Adrenal gland (tissue), 19 donors: ENCODE results near the gene LPP. TPM values are rescaled to one million over a fixed set of nuclear protein-coding genes. Genes with fewer than 3 reads are reported as not detected.

Experiments
- DNase-seq, 7 donors: peaks; one replicate each; pipeline ENCODE4 v3.0.0-alpha.2; 2019 to 2020
- H3K27ac ChIP-seq, 5 donors: fragments of 200-600 bp; sonication (generic) in 4 of 5; 1 replicate in 3 of 5; 2 replicates in 2 of 5; pipeline versions ENCODE4 v1.5.1 to v1.8.0; 2016 to 2020; ENCODE audit warnings: mild to moderate bottlenecking in 1 of 5
- H3K27me3 ChIP-seq: fragments of 200-600 bp; 2 replicates; pipeline ENCODE4 v1.8.0; 2021
- H3K36me3 ChIP-seq, 2 donors: fragments of 200-600 bp; replicated peaks in 1 of 2; 1 replicate in 1 of 2; 2 replicates in 1 of 2; pipeline versions ENCODE4 v1.5.1 to v1.8.0; 2018 to 2022
- H3K4me1 ChIP-seq, 2 donors: fragments of 200-600 bp; replicated peaks in 1 of 2; 1 replicate in 1 of 2; 2 replicates in 1 of 2; pipeline versions ENCODE4 v1.5.1 to v1.8.0; 2018 to 2021
- H3K4me3 ChIP-seq, 4 donors: fragments of 200-600 bp; sonication (generic) in 3 of 4; one replicate each; pipeline ENCODE4 v1.5.1; 2016 to 2018
- H3K9me3 ChIP-seq, 3 donors: fragments of 200-600 bp; sonication (generic) in 1 of 3; replicated peaks in 1 of 3; 1 replicate in 2 of 3; 2 replicates in 1 of 3; pipeline versions ENCODE4 v1.5.1 to v1.8.0; 2016 to 2021
- CTCF ChIP-seq, 6 experiments: fragments of 450-650 bp in 4 of 6; fragments of 200-600 bp in 2 of 6; sonication (generic) in 1 of 6; IDR thresholded peaks; 1 replicate in 5 of 6; 2 replicates in 1 of 6; pipeline versions ENCODE4 v1.5.1 to v1.8.0; 2016 to 2021; ENCODE audit warnings: antibody characterized with exemption in 6 of 6, mild to moderate bottlenecking in 2 of 6, moderate library complexity in 1 of 6
- POLR2A ChIP-seq, 2 donors: fragments of 450-650 bp; IDR thresholded peaks; one replicate each; pipeline ENCODE4 v1.6.1; 2017; ENCODE audit warnings: antibody characterized with exemption in 2 of 2, mild to moderate bottlenecking in 2 of 2, moderate library complexity in 1 of 2
- WGBS, 4 donors: extraction: QIAGEN DNeasy Blood & Tissue Kit in 2 of 4; methylation state at CpG; one replicate each; pipeline versions ENCODE4 v1.1.5 to v1.1.7; 2013 to 2017; 5-methylcytosine and 5-hydroxymethylcytosine counted together
- intact Hi-C, 2 donors: fragments of 100-400 bp; cut with DNase I; formaldehyde crosslinking; loops; one replicate each; pipeline versions ENCODE4 v1.14.1 to v1.15.0; 2022 to 2023
- long read RNA-seq, 10 donors: library from polyadenylated mRNA in 3 of 10; unstranded in 2 of 10; stranded (forward) in 1 of 10; transcript quantifications; one replicate each; pipeline ENCODE4 v2.0.0 and lab custom pipeline, GENCODE V29; 2021 to 2026
- polyA plus RNA-seq, 3 donors: library from polyadenylated mRNA; stranded (reverse); fragments of 200-250 nt in 2 of 3; fragments of 350-450 nt in 1 of 3; fragmentation: Illumina TruSeq in 1 of 3; extraction: RNeasy Lipid Tissue Mini Kit (QIAGEN cat#74804) in 1 of 3; gene quantifications; one replicate each; pipeline ENCODE4 v1.2.3, GENCODE V29; 2013 to 2014
- total RNA-seq, 9 donors: library from RNA; depleted of rRNA in 4 of 9; stranded (reverse); fragments of >200 nt in 4 of 9; fragments of 120-200 nt in 1 of 9; fragmentation: NEBNext Ultra II Directional in 1 of 9; extraction: Animal tissue kit (Norgen Biotek cat#: 25700) in 1 of 9; gene quantifications; one replicate each; pipeline versions ENCODE4 v1.1.0 to v1.2.4, GENCODE V29; 2013 to 2023
- donor health status: healthy with polysubstance abuse.
- donor health status: Bipolar disorder and iron deficiency.
- donor health status: DM: yes; HTN: yes; CAD: no.
- donor health status: DM: no; HTN: no; CAD: no.
- donor health status: DM: no; HTN: no; CAD: no.
- donor health status: DM: yes; HTN: yes; CAD: no.

LPP gene
- total RNA-seq = 100 to 1,000 TPM in 6 of 9 donors, 10 to 100 TPM in 3; 33.4 to 170 (median 131) TPM
- polyA plus RNA-seq = 10 to 100 TPM in 2 of 3 donors, 1 to 10 TPM in 1; 7.0 to 22.9 (median 12.1) TPM
- long read RNA-seq, donor 1, partial matches to known transcripts = 7 of 7 reads
- long read RNA-seq, donor 1, other reads (novel, unspliced or antisense) = 0 of 7 reads
- long read RNA-seq, donor 2 = 0 reads
- long read RNA-seq, donor 3 = 0 reads
- long read RNA-seq, donor 4, partial matches to known transcripts = 5 of 14 reads
- long read RNA-seq, donor 4, other reads (novel, unspliced or antisense) = 9 of 14 reads
- long read RNA-seq, donor 5, partial matches to known transcripts = 0 of 5 reads
- long read RNA-seq, donor 5, other reads (novel, unspliced or antisense) = 5 of 5 reads
- long read RNA-seq, donor 6, partial matches to known transcripts = 7 of 27 reads
- long read RNA-seq, donor 6, other reads (novel, unspliced or antisense) = 20 of 27 reads
- long read RNA-seq, donor 7 = 0 reads
- long read RNA-seq, donor 8 = 0 reads
- long read RNA-seq, donor 9 = 0 reads
- long read RNA-seq, donor 10 = 0 reads

GRCh38 chr3:188154014-188154808 lies at the start of gene LPP:
Gene LPP (plus strand): TSS chr3:188154157. CDS start chr3:188406121, 251,964 bp downstream.
- TF ChIP-seq CTCF (IDR thresholded peaks at IDR 0.05) (peak in 1 of 6 experiments; percentile 1), POLR2A (IDR thresholded peaks at IDR 0.05) (peak in 1 of 2 donors; percentile 71)
- intact Hi-C loops = no loop called here
- Histone ChIP-seq H3K4me1 (peaks cover 21 to 57% of the 10 kb centered on the region in 2 donors), H3K27ac (peak within 1 kb of the TSS; percentile 84 to 99 (median 93)), H3K9me3 (no peaks in the 10 kb centered on the region), H3K36me3 (no peaks in the 10 kb centered on the region), H3K27me3 (no peaks in the 10 kb centered on the region), H3K4me3 (peak within 1 kb of the TSS; percentile 54 to 94 (median 73))
- WGBS, 4 donors = 0 to 1% (median 1%) methylated on average over 6 to 66 of the region's 66 CpGs
- DNase-seq = peak; percentile 76 to 86 (median 81)

- no peaks in the 10 kb centered on the region for H3K36me3 ChIP-seq
- no peak for DNase-seq
- intact Hi-C loops = no loop called here
- no peaks in the 10 kb centered on the region for H3K27me3 ChIP-seq
- TF ChIP-seq POLR2A (IDR thresholded peaks at IDR 0.05) = no peak
- no peak for TF ChIP-seq CTCF (IDR thresholded peaks at IDR 0.05)
- H3K4me1 ChIP-seq = no peaks in the 10 kb centered on the region
- 52 to 85% (median 82%) methylated on average over 1 of the region's 1 CpG for WGBS, 4 donors
- H3K27ac ChIP-seq = no peak overlapping the region
- H3K4me3 ChIP-seq = no peak overlapping the region
- no peaks in the 10 kb centered on the region for H3K9me3 ChIP-seq
These were observed 48.0 kb upstream of the LPP start for GRCh38 chr3:188106006-188106405.

- DNase-seq = no peak
- H3K36me3 ChIP-seq = no peaks in the 10 kb centered on the region
- no peak for TF ChIP-seq POLR2A (IDR thresholded peaks at IDR 0.05)
- TF ChIP-seq CTCF (IDR thresholded peaks at IDR 0.05) = no peak
- intact Hi-C loops = no loop called here
- no peak overlapping the region for H3K4me3 ChIP-seq
- H3K4me1 ChIP-seq = no peaks in the 10 kb centered on the region
- no peaks in the 10 kb centered on the region for H3K9me3 ChIP-seq
- no peaks in the 10 kb centered on the region for H3K27me3 ChIP-seq
- no peak overlapping the region for H3K27ac ChIP-seq
- WGBS, 4 donors = 81 to 90% (median 87%) methylated on average over 5 of the region's 5 CpGs
These were observed 47.5 kb upstream of the LPP start for GRCh38 chr3:188106454-188106853.
